OCI-LY3 (cell line): ENCODE results near the gene TAS2R1.

Experiments used
- H2AFZ ChIP-seq: fragments of 200-600, 300-600 bp; shearing (Covaris generic); 2 replicates; pipeline ENCODE4 v1.6.0; 2014; ENCODE audit warnings: antibody characterized with exemption, low read depth, low read length
- H3K27ac ChIP-seq: fragments of 200-600, 300-600 bp; sonication (generic); 2 replicates; pipeline ENCODE4 v1.5.1; 2014; ENCODE audit warnings: mild to moderate bottlenecking, low read length, moderate library complexity, mixed read lengths
- H3K27me3 ChIP-seq: fragments of 200-600, 300-600 bp; sonication (generic); 2 replicates; pipeline ENCODE4 v1.6.1; 2014; ENCODE audit warnings: low read depth, low read length, mixed read lengths
- H3K36me3 ChIP-seq: fragments of 200-600, 300-600 bp; sonication (generic); replicated peaks from 2 replicates; pipeline ENCODE3; 2014; ENCODE audit warnings: low read depth, low read length, mixed read lengths
- H3K4me1 ChIP-seq: fragments of 300-600, 200-600 bp; sonication (generic); 2 replicates; pipeline ENCODE4 v1.6.1; 2014; ENCODE audit warnings: low read length, mixed read lengths
- H3K4me2 ChIP-seq: fragments of 200-600, 300-600 bp; sonication (generic); 2 replicates; pipeline ENCODE4 v1.6.1; 2014; ENCODE audit warnings: low read length, mixed read lengths
- H3K4me3 ChIP-seq: fragments of 300-600, 200-600 bp; sonication (generic); 2 replicates; pipeline ENCODE4 v1.5.1; 2014; ENCODE audit warnings: antibody characterized with exemption, mild to moderate bottlenecking, low read length, moderate library complexity
- H3K79me2 ChIP-seq: fragments of 300-600, 200-600 bp; shearing (Covaris generic); 2 replicates; pipeline ENCODE4 v1.6.1; 2014; ENCODE audit warnings: mild to moderate bottlenecking, low read length, mixed read lengths
- H3K9ac ChIP-seq: fragments of 300-600, 200-600 bp; shearing (Covaris generic); 2 replicates; pipeline ENCODE4 v1.6.0; 2014; ENCODE audit warnings: mild to moderate bottlenecking, low read length, moderate library complexity
- H3K9me3 ChIP-seq: fragments of 200-600, 300-600 bp; shearing (Covaris generic); 2 replicates; pipeline ENCODE4 v1.6.1; 2014; ENCODE audit warnings: low read length, mixed read lengths; ENCODE audit not compliant: insufficient read depth
- H4K20me1 ChIP-seq: fragments of 200-600, 300-600 bp; sonication (generic); 2 replicates; pipeline ENCODE4 v1.6.1; 2016; ENCODE audit warnings: low read length, mixed read lengths; ENCODE audit not compliant: insufficient read depth
- CTCF ChIP-seq: fragments of 200-600, 300-600 bp; sonication (generic); IDR thresholded peaks from 2 replicates; pipeline ENCODE4 v1.5.1; 2014; ENCODE audit warnings: antibody characterized with exemption, low read length, low read depth
- EZH2phosphoT487 ChIP-seq: fragments of 200-600 bp; shearing (Covaris generic); IDR thresholded peaks from 2 replicates; pipeline ENCODE4 v1.6.1; 2018; ENCODE audit warnings: antibody characterized with exemption, mixed run types, low read depth

TAS2R1 gene

DNA sequence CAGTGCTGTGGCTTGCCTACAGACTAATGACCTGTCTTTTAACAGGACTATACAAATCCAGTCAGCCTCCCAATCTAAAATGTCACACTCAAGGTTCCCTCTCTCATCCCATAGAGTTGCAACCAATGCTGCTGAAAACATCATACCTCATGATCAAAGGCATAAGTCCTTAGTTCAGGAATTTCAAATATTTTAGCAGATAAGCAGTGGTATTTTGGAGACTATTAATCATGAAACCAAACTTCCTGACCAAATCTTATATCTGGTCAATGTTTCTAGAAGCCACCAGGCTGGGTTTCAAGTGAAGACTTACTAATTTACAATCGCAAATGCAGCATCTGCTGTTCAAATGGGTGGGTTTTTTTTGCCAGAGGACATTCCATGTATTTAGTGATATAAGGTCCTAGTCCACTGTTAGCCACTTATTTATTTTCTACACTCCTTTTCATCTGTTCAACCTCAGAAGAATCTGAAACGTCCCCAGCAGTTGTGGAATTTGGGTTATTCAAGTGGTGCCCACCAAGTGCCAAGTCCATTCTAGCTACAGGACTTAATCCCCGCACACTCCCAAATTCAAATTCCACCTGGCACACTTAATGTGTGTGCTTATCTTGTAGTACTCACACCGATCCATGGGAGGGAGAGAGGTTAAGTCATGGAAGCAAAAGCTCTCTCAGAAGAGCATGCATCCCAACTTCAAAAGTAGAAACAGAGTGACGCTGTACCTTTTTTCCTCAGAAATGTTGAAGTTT, 5.8 kb downstream of the TAS2R1 start:
- no peaks in the 10 kb centered on the region for H3K36me3 ChIP-seq
- no peak overlapping the region for H3K4me3 ChIP-seq
- H3K79me2 ChIP-seq = no peaks in the 10 kb centered on the region
- H3K4me1 ChIP-seq = peaks cover 6% of the 10 kb centered on the region
- no peaks in the 10 kb centered on the region for H3K9me3 ChIP-seq
- no peak for TF ChIP-seq EZH2phosphoT487
- no peak for TF ChIP-seq CTCF
- no peak overlapping the region for H2AFZ ChIP-seq
- no peaks in the 10 kb centered on the region for H4K20me1 ChIP-seq
- no peak overlapping the region for H3K9ac ChIP-seq
- H3K27ac ChIP-seq = no peak overlapping the region
- H3K4me2 ChIP-seq = no peak overlapping the region
- H3K27me3 ChIP-seq = no peaks in the 10 kb centered on the region

- no peak overlapping the region for H3K9ac ChIP-seq
- H3K79me2 ChIP-seq = no peaks in the 10 kb centered on the region
- no peak overlapping the region for H3K4me2 ChIP-seq
- no peaks in the 10 kb centered on the region for H3K36me3 ChIP-seq
- no peak overlapping the region for H3K4me3 ChIP-seq
- H3K9me3 ChIP-seq = no peaks in the 10 kb centered on the region
- H3K4me1 ChIP-seq = peaks cover 6% of the 10 kb centered on the region
- no peaks in the 10 kb centered on the region for H3K27me3 ChIP-seq
- no peak for TF ChIP-seq EZH2phosphoT487
- no peak for TF ChIP-seq CTCF
- H4K20me1 ChIP-seq = no peaks in the 10 kb centered on the region
- H3K27ac ChIP-seq = no peak overlapping the region
- H2AFZ ChIP-seq = no peak overlapping the region
These were observed 6.5 kb downstream of the TAS2R1 start for GRCh38 chr5:9623661-9624060.

GRCh38 chr5:9622971-9623421, 7.2 kb downstream of the TAS2R1 start:
- no peaks in the 10 kb centered on the region for H3K79me2 ChIP-seq
- no peak overlapping the region for H2AFZ ChIP-seq
- H3K9me3 ChIP-seq = no peaks in the 10 kb centered on the region
- no peak overlapping the region for H3K4me3 ChIP-seq
- no peaks in the 10 kb centered on the region for H4K20me1 ChIP-seq
- H3K4me1 ChIP-seq = peaks cover 6% of the 10 kb centered on the region
- no peaks in the 10 kb centered on the region for H3K27me3 ChIP-seq
- TF ChIP-seq EZH2phosphoT487 (no peak), CTCF (no peak)
- H3K4me2 ChIP-seq = no peak overlapping the region
- H3K36me3 ChIP-seq = no peaks in the 10 kb centered on the region
- no peak overlapping the region for H3K9ac ChIP-seq
- no peak overlapping the region for H3K27ac ChIP-seq

GRCh38 chr5:9621379-9621903, 8.7 kb downstream of the TAS2R1 start:
- Histone ChIP-seq H3K4me2 (no peak overlapping the region), H3K4me1 (peaks cover 6% of the 10 kb centered on the region), H3K27ac (no peak overlapping the region), H3K4me3 (no peak overlapping the region), H3K27me3 (no peaks in the 10 kb centered on the region), H3K36me3 (no peaks in the 10 kb centered on the region), H3K79me2 (no peaks in the 10 kb centered on the region), H2AFZ (no peak overlapping the region), H4K20me1 (no peaks in the 10 kb centered on the region), H3K9me3 (no peaks in the 10 kb centered on the region), H3K9ac (no peak overlapping the region)
- TF ChIP-seq CTCF (no peak), EZH2phosphoT487 (no peak)
